H1 (cell line): Measurements from ENCODE around the gene CCDC51. TPM values are rescaled to one million over a fixed set of nuclear protein-coding genes. Genes with fewer than 3 reads are reported as not detected.

Experiments used
- CTCF ChIA-PET: fragments of 300-600 bp; sonication (Branson Sonifier 250); formaldehyde crosslinking; loops from one replicate; lab custom pipeline; 2021; ENCODE audit not compliant: partially characterized antibody; lab: Charles Lee
- POLR2A ChIA-PET: fragments of 300-600 bp; sonication (Branson Sonifier 250); formaldehyde crosslinking; loops from one replicate; lab custom pipeline; 2021; ENCODE audit warnings: inconsistent platforms; ENCODE audit not compliant: partially characterized antibody; lab: Charles Lee
- DNase-seq, 2 experiments: peaks; one replicate each; pipeline versions ENCODE4 v3.0.0 to v3.0.0-alpha.2; 2010 to 2022; ENCODE audit warnings: low spot score in 2 of 2, low read depth in 1 of 2, mixed read lengths in 1 of 2
- FAIRE-seq: peaks from 2 replicates; lab custom pipeline; 2011; peaks lifted over from hg19 to GRCh38; lab: Jason Lieb, UNC
- H2AFZ ChIP-seq: 2 replicates; pipeline ENCODE4 v1.8.1; 2012; ENCODE audit warnings: low read length, inconsistent platforms
- H2AK5ac ChIP-seq: 2 replicates; pipeline ENCODE4 v1.6.1; 2013; ENCODE audit warnings: low read depth, low read length
- H2BK120ac ChIP-seq: replicated peaks from 2 replicates; pipeline ENCODE3; 2013; ENCODE audit warnings: low read depth, low read length, inconsistent platforms
- H2BK12ac ChIP-seq: 2 replicates; pipeline ENCODE4 v1.6.1; 2013; ENCODE audit warnings: low read depth, low read length
- H2BK15ac ChIP-seq: 2 replicates; pipeline ENCODE4 v1.6.1; 2013; ENCODE audit warnings: low read length
- H2BK20ac ChIP-seq: 2 replicates; pipeline ENCODE4 v1.6.1; 2013; ENCODE audit warnings: low read length
- H2BK5ac ChIP-seq: 2 replicates; pipeline ENCODE4 v1.6.1; 2013; ENCODE audit warnings: low read depth, low read length
- H3K14ac ChIP-seq: 2 replicates; pipeline ENCODE4 v1.6.1; 2013; ENCODE audit warnings: inconsistent platforms; ENCODE audit not compliant: insufficient read length
- H3K18ac ChIP-seq: 2 replicates; pipeline ENCODE4 v1.6.1; 2013; ENCODE audit warnings: low read length; ENCODE audit errors: extremely low read depth
- H3K23ac ChIP-seq: 2 replicates; pipeline ENCODE4 v1.6.1; 2013; ENCODE audit warnings: inconsistent platforms; ENCODE audit not compliant: insufficient read length
- H3K23me2 ChIP-seq: 2 replicates; pipeline ENCODE4 v1.6.1; 2013; ENCODE audit warnings: low read depth, low read length
- H3K27ac ChIP-seq: 2 replicates; pipeline ENCODE4 v1.6.1; 2011; ENCODE audit warnings: low read depth, low read length, inconsistent platforms
- H3K27me3 ChIP-seq, 4 experiments: replicated peaks in 1 of 4; 1 replicate in 1 of 4; 2 replicates in 3 of 4; pipeline versions ENCODE4 v1.6.1 to v1.8.1; 2011 to 2013; ENCODE audit warnings: low read length in 3 of 4, mild to moderate bottlenecking in 3 of 4, inconsistent platforms in 2 of 4, mixed read lengths in 2 of 4, moderate library complexity in 1 of 4; ENCODE audit not compliant: control insufficient read depth in 3 of 4, insufficient read depth in 3 of 4; ENCODE audit errors: extremely low read depth in 1 of 4
- H3K36me3 ChIP-seq, 4 experiments: 2 replicates each; pipeline versions ENCODE4 v1.6.1 to v1.8.1; 2011 to 2013; ENCODE audit warnings: mild to moderate bottlenecking in 4 of 4, low read length in 3 of 4, moderate library complexity in 2 of 4, control low read depth in 1 of 4, inconsistent platforms in 1 of 4; ENCODE audit not compliant: insufficient read depth in 4 of 4, control insufficient read depth in 2 of 4
- H3K4ac ChIP-seq: replicated peaks from 2 replicates; pipeline ENCODE3; 2013; ENCODE audit warnings: low read length, low read depth, mixed read lengths, inconsistent platforms; ENCODE audit not compliant: insufficient read length
- H3K4me1 ChIP-seq, 4 experiments: replicated peaks in 1 of 4; 1 replicate in 1 of 4; 2 replicates in 3 of 4; pipeline versions ENCODE4 v1.6.1 to v1.8.1; 2011 to 2013; ENCODE audit warnings: low read length in 3 of 4, inconsistent platforms in 2 of 4, mixed read lengths in 1 of 4; ENCODE audit not compliant: insufficient read depth in 4 of 4, control insufficient read depth in 3 of 4
- H3K4me2 ChIP-seq, 2 experiments: 2 replicates each; pipeline versions ENCODE4 v1.6.1 to v1.8.1; 2011 to 2013; ENCODE audit warnings: low read depth in 2 of 2, low read length in 2 of 2, control low read depth in 1 of 2, inconsistent platforms in 1 of 2, mild to moderate bottlenecking in 1 of 2; ENCODE audit not compliant: insufficient read depth in 1 of 2
- H3K4me3 ChIP-seq, 4 experiments: fragments of 200-600, 300-600 bp in 1 of 4; sonication (generic), shearing (Covaris generic), sonication (Bioruptor Twin) in 1 of 4; 2 replicates each; pipeline versions ENCODE4 v1.5.1 to v1.8.1; 2011 to 2016; ENCODE audit warnings: low read length in 4 of 4, low read depth in 3 of 4, control low read depth in 2 of 4, inconsistent platforms in 2 of 4, mild to moderate bottlenecking in 2 of 4, mixed read lengths in 1 of 4, moderate library complexity in 1 of 4; ENCODE audit not compliant: insufficient read depth in 2 of 4; ENCODE audit errors: extremely low read depth in 1 of 4
- H3K56ac ChIP-seq: replicated peaks from 2 replicates; pipeline ENCODE3; 2013; ENCODE audit warnings: low read depth, mild to moderate bottlenecking, mixed read lengths, low read length, inconsistent platforms; ENCODE audit not compliant: insufficient read length
- H3K79me1 ChIP-seq: 2 replicates; pipeline ENCODE4 v1.6.1; 2013; ENCODE audit warnings: low read depth, low read length, control low read depth
- H3K79me2 ChIP-seq, 2 experiments: 2 replicates each; pipeline versions ENCODE4 v1.6.1 to v1.8.1; 2012 to 2013; ENCODE audit warnings: low read length in 2 of 2, mild to moderate bottlenecking in 2 of 2, inconsistent platforms in 1 of 2; ENCODE audit not compliant: insufficient read depth in 2 of 2, control insufficient read depth in 1 of 2
- H3K9ac ChIP-seq, 4 experiments: replicated peaks in 1 of 4; 1 replicate in 1 of 4; 2 replicates in 3 of 4; pipeline versions ENCODE4 v1.6.1 to v1.8.1; 2011 to 2013; ENCODE audit warnings: low read depth in 3 of 4, low read length in 3 of 4, control low read depth in 2 of 4, mild to moderate bottlenecking in 2 of 4, moderate library complexity in 2 of 4, inconsistent platforms in 1 of 4; ENCODE audit errors: extremely low read depth in 1 of 4
- H3K9me3 ChIP-seq, 2 experiments: 2 replicates each; pipeline versions ENCODE4 v1.6.1 to v1.8.1; 2012 to 2013; ENCODE audit warnings: mild to moderate bottlenecking in 2 of 2, moderate library complexity in 2 of 2, control low read depth in 1 of 2, inconsistent platforms in 1 of 2, low read depth in 1 of 2, low read length in 1 of 2, mixed read lengths in 1 of 2; ENCODE audit not compliant: insufficient read depth in 2 of 2
- H4K20me1 ChIP-seq, 2 experiments: replicated peaks in 1 of 2; 2 replicates each; pipeline versions ENCODE3 to v1.8.1; 2011 to 2013; ENCODE audit warnings: inconsistent platforms in 2 of 2, low read length in 2 of 2, mild to moderate bottlenecking in 1 of 2; ENCODE audit not compliant: insufficient read depth in 2 of 2, control insufficient read depth in 1 of 2
- H4K5ac ChIP-seq: 2 replicates; pipeline ENCODE4 v1.6.1; 2013; ENCODE audit warnings: low read length, low read depth, mixed read lengths, inconsistent platforms; ENCODE audit not compliant: insufficient read length
- H4K8ac ChIP-seq: 2 replicates; pipeline ENCODE4 v1.8.0; 2013; ENCODE audit warnings: mild to moderate bottlenecking, moderate library complexity, low read length, inconsistent platforms; ENCODE audit not compliant: insufficient read depth; ENCODE audit errors: extremely low read depth
- H4K91ac ChIP-seq: replicated peaks from 2 replicates; pipeline ENCODE3; 2013; ENCODE audit warnings: low read length, mixed read lengths, inconsistent platforms; ENCODE audit not compliant: insufficient read length
- CREB1 ChIP-seq: IDR thresholded peaks from 2 replicates; pipeline ENCODE4 v1.6.1; 2012; ENCODE audit warnings: inconsistent platforms
- CTCF ChIP-seq, 3 experiments: IDR thresholded peaks; 1 replicate in 2 of 3; 2 replicates in 1 of 3; pipeline versions ENCODE4 v1.5.1 to v1.6.1; 2011; ENCODE audit warnings: low read length in 3 of 3, mild to moderate bottlenecking in 3 of 3, inconsistent platforms in 2 of 3, low read depth in 1 of 3, moderate library complexity in 1 of 3; ENCODE audit not compliant: insufficient read depth in 1 of 3; ENCODE audit errors: control extremely low read depth in 1 of 3
- EP300 ChIP-seq, 2 experiments: IDR thresholded peaks; 1 replicate in 1 of 2; 2 replicates in 1 of 2; pipeline ENCODE4 v1.6.1; 2011 to 2012; ENCODE audit warnings: low read depth in 2 of 2, low read length in 2 of 2, mild to moderate bottlenecking in 2 of 2, borderline replicate concordance in 1 of 2, inconsistent platforms in 1 of 2, moderate library complexity in 1 of 2
- HDAC6 ChIP-seq: IDR thresholded peaks from one replicate; pipeline ENCODE4 v1.7.1; 2012; ENCODE audit warnings: low read depth, mild to moderate bottlenecking, inconsistent platforms, low read length, moderate library complexity
- KDM1A ChIP-seq: fragments of 200-600, 300-600 bp; sonication (generic); IDR thresholded peaks from 2 replicates; pipeline ENCODE4 v1.7.1; 2016; ENCODE audit warnings: mild to moderate bottlenecking, low read length, borderline replicate concordance
- NANOG ChIP-seq: IDR thresholded peaks from 2 replicates; pipeline ENCODE4 v1.6.1; 2011; ENCODE audit warnings: low read length, low read depth, mild to moderate bottlenecking, inconsistent platforms; ENCODE audit not compliant: insufficient read depth, poor library complexity, severe bottlenecking
- POLR2AphosphoS5 ChIP-seq: IDR thresholded peaks from 2 replicates; pipeline ENCODE4 v1.6.1; 2011; ENCODE audit warnings: low read depth, low read length
- SP4 ChIP-seq: IDR thresholded peaks from 2 replicates; pipeline ENCODE4 v1.6.1; 2012; ENCODE audit warnings: low read length, inconsistent platforms
- WGBS, 2 experiments: shearing (Covaris generic) in 1 of 2; methylation state at CpG; one replicate each; pipeline versions ENCODE4 v1.1.6 to v1.1.7; 2013 to 2015; ENCODE audit warnings: low lambda C conversion rate in 2 of 2, mixed read lengths in 2 of 2, inconsistent platforms in 1 of 2, low coverage in 1 of 2, missing lambda C conversion rate in 1 of 2; ENCODE audit not compliant: insufficient replicate concordance in 2 of 2, insufficient coverage in 1 of 2, insufficient read length in 1 of 2; ENCODE audit errors: extremely low coverage in 1 of 2, missing lambda C conversion rate in 1 of 2; 5-methylcytosine and 5-hydroxymethylcytosine counted together
- polyA plus RNA-seq, 7 experiments: library from polyadenylated mRNA; depleted of rRNA in 3 of 7; stranded (reverse) in 5 of 7; unstranded in 2 of 7; fragments of >200 nt in 5 of 7; fragments of 200-250 nt in 2 of 7; gene quantifications; 1 replicate in 5 of 7; 2 replicates in 1 of 7; 4 replicates in 1 of 7; pipeline versions ENCODE4 v1.2.1 to v1.2.3, GENCODE V29; 2011 to 2013; ENCODE audit warnings: missing spikeins in 2 of 7, mixed read lengths in 2 of 7
- total RNA-seq: library from RNA; stranded (reverse); fragmentation: NEBNext Ultra II Directional; extraction: Animal tissue kit (Norgen Biotek cat#: 25700); gene quantifications from 2 replicates; pipeline ENCODE4 v1.2.1, GENCODE V29; 2021

Gene CCDC51
- total and polyA plus RNA-seq, 2 of the 8 experiments (the other 6 are each of a cell fraction or from before 2014, with no cell fraction given), result 21.3 to 21.4 TPM

GRCh38 chr3:48472923-48473616 lies 33.2 kb upstream of the CCDC51 start:
- Histone ChIP-seq H4K8ac (peak overlapping the region; percentile 91), H2BK20ac (peak overlapping the region; percentile 99; the same call in 1 of the 2 replicates), H3K4me3 (peak overlapping the region; percentile 54 to 79 (median 69)), H2AK5ac (peak overlapping the region; percentile 98), H3K23me2 (peaks cover 6% of the 10 kb centered on the region), H3K36me3 (peaks cover 0 to 20% (median 6%) of the 10 kb centered on the region in 4 experiments; a peak in 4 of 8 replicates), H3K79me2 (peaks cover 0 to 20% of the 10 kb centered on the region in 2 experiments; a peak in 2 of 4 replicates), H3K9ac (peak overlapping the region in 3 of 4 experiments; percentile 81 to 87 (median 82); a peak in 6 of 7 replicates), H2BK5ac (peak overlapping the region; percentile 100), H2BK12ac (peak overlapping the region; percentile 100), H3K56ac (peak overlapping the region; percentile 84), H4K20me1 (peaks cover 0 to 4% of the 10 kb centered on the region in 2 experiments), H3K4me2 (peak overlapping the region; percentile 91 to 97), H3K27me3 (no peaks in the 10 kb centered on the region), H2BK120ac (peak overlapping the region; percentile 96), H3K4ac (peak overlapping the region; percentile 99), H3K23ac (no peak overlapping the region), H4K91ac (peak overlapping the region; percentile 99), H3K27ac (peak overlapping the region; percentile 97), H3K14ac (no peak overlapping the region), H2BK15ac (0 out of 2 replicates have a peak overlapping the region, but pooled peaks have one; percentile 61), H4K5ac (peak overlapping the region; percentile 85), H3K9me3 (no peaks in the 10 kb centered on the region), H3K4me1 (peaks cover 0 to 28% (median 19%) of the 10 kb centered on the region in 4 experiments; a peak in 6 of 7 replicates), H3K18ac (peak overlapping the region; percentile 96), H3K79me1 (peaks cover 10% of the 10 kb centered on the region), H2AFZ (peak overlapping the region; percentile 28; the same call in 1 of the 2 replicates)
- 9% methylated on average over 16 of the region's 17 CpGs; no CpG with 5 or more reads in 1 of the 2 experiments for WGBS, 2 experiments
- FAIRE-seq, result peak; percentile 87
- POLR2A ChIA-PET, result interaction anchor here (0.8 to 7.6 kb wide), 21 partner anchors 10 to 233 kb away, joined by 3 to 83 read pairs (median 8); partner anchors contain the start of genes ATRIP, CCDC51, PFKFB4 and PLXNB1
- CTCF ChIA-PET, result interaction anchor here (0.7 to 21.5 kb wide), 28 partner anchors 9 to 233 kb away, joined by 3 to 251 read pairs (median 4); partner anchors contain the start of genes ATRIP and SHISA5
- DNase-seq, result peak; percentile 89 to 94
- TF ChIP-seq POLR2AphosphoS5 (no peak; the same call in none of the 2 replicates), NANOG (no peak), CREB1 (peak; percentile 90), SP4 (0 out of 2 replicates have a peak, but pooled peaks have one; percentile 31), EP300 (IDR thresholded peaks at IDR 0.05; ENCODE audit: borderline replicate concordance in 1 of 2, low read depth in 2 of 2, low read length in 2 of 2) (no peak), KDM1A (no peak), HDAC6 (no peak), CTCF (IDR thresholded peaks at IDR 0.05; ENCODE audit: control extremely low read depth in 1 of 3, insufficient read depth in 1 of 3, low read depth in 1 of 3, low read length in 3 of 3) (peak in 2 of 3 experiments; percentile 56 to 65; a peak in 3 of 4 replicates)
